DMS114 treated with DMSO at 0.1 percent for 48 hours (cell line): ENCODE results near the gene ESYT2.
"Not testable (repeated sequence)": the region's sequence is repeated elsewhere in the genome, so short reads cannot be mapped to it uniquely, and the experiment has no call there.

Experiments used
- DNase-seq: peaks from one replicate; lab custom pipeline; 2025; ENCODE audit not compliant: unreplicated experiment; lab: John Stamatoyannopoulos, UW

Gene ESYT2

DNA sequence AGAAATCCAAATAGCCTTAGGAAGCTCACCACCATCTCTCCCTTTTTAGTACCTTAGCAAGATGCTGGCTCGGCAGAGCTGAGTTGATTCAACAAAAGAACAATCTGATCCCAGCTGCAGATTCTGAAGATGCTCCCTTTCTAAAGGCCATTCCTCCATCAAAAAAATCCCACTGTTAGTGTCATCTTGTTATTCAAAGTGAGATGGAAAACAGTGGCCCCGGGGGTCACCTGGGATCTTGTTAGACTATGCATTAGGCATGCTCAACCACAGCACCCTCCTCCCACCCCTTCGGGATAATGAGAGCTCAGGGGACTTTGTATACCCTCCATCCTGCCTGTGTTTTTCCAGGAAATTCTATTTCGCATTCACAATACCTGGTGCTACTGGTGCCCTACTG, 127.1 kb downstream of the ESYT2 start:
- DNase-seq, result no peak

DNA sequence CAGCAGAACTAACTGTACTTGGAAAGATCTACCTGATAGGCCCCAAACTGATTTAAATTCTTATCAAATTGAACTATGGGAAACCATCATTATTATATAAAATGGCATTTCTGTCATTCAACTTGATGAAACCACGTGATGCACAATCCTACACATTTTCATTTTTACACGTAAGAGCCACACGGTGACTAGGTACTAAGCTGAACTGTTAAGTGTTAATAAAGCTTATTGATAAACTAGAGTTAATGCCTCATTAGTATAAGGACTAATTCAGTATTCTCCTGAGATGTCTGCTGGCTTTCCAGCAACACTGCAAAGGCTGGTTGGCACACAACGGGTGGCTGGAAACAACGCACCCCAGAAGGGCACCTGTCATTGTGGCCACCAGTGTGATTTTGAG, 129.3 kb downstream of the ESYT2 start:
- no peak for DNase-seq

DNA sequence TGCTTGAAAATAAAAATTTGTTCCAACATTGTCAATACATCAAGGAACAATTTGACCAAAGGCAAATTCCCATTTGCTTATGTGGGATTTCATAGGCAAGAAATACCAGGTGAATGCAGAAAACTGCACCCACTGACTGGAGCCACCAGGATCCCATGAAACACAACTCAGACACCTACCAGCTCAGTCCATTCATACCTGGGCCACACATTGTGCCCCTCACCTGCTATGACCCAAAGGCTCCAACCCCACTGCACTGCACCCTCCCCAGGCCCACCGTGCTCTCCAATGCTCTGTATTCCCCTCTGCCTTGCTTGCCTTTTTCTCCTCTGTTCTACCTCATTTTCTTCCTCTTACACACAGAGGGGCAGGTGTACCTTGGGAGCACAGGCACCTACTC, 130.0 kb downstream of the ESYT2 start:
- DNase-seq, result no peak

DNA sequence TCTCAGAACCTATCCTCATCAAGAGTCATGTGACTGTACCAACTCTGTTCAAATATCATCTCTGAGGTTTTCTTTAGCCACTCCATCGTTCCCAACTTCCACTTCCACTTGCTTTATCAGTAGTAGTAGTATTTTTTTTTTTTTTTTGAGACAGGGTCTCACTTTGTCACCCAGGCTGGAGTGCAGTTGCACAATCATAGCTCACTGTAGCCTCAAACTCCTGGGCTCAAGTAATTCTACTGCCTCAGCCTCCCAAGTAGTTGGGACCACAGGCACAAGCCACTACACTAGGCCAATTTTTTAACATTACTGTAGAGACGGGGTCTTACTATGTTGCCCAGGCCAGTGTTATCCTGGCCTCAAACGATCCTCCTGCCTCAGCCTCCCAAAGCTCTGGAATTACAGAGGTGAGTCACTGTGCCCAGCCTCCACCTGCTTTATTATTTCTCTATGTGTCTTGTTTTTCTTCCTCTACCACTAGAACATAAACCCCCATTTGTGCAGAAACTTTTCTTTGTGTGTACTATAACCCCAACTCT, 130.6 kb downstream of the ESYT2 start:
- no peak for DNase-seq

DNA sequence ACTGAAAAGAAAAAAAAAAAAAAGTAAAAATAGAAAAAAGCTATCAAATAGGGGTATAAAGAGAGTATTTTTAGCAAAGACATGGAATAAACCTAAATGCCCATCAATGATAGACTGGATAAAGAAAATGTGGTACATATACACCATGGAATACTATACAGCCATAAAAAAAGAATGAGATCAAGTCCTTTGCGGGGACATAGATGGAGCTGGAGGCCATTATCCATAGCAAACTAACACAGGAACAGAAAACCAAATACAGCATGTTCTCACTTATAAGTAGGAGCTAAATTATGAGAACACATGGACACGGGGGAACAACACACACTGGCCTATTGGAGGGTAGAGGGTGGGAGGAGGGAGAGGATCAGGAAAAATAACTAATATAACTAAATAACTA, 131.7 kb downstream of the ESYT2 start:
- DNase-seq, result not testable (repeated sequence)

DNA sequence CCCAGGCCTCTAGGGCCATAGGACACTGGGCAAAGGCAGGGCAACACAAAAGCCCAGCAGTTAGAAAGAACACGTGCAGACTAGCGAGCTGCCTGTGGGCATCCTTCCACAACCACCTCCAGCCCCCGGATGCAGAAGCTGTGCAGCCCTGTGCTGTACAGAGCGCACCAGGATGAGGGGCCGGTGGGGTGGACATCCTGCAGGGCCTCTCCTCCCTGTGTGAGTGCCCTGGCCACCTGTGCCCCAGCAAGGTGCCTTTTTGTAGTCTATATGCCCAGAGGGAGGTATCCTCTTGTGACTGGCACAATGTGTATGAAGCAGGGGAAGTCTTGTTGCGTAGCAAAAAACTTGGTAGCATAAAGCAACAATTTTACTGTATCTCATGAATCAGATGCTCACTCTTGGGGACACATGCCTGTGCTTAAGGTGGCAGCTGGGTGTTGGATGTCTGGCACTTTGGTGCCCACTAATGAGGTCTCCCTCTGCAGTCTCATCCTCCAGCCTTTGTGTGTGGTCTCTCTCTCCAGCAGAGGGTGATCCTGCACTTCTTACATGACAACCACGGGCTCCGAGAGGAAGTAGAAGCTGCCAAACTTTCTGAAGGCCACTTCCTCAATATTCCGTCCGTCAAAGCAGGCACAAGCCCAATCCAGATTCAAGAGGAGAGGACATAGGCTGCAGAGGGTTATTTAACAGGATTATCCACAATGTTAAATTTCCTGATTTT, 133.4 kb downstream of the ESYT2 start:
- peak; percentile 46 for DNase-seq

DNA sequence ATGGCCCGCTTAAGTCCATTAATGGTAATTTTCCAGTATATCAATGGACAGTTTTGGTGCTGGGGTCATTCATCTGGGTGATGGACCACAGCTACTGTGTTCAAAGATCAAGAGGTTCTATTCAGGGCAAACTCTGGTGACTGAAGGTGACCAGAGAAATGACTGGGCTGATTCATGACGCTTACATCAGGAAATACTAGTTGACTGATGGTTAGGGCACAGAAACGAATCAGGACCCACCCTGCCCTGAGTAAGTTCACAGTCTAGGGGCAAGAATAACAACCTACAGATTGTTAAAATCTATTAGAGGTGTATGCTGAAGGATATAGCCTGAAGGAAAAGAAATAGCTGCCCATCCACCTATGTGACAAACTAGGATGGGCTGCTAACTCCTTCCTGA, 134.3 kb downstream of the ESYT2 start:
- DNase-seq, result no peak

DNA sequence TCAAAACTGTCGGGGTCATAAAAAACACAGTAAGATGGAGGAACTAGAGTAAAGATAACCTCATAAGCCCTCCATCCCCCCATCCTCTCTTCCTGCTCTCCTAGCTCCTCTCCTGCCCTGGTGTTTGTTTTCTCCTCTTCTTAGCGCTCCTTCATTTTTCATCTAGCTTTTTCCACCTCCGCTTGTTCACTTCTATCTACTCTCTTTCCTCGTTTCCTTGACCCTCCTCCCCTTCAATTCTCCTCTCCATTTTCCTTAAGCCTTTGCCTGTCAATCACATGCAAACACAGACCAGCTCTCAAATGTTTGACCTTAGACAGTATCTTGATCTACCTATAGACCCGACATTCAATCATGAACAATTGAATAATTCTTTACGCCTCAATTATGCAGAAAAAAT, 134.7 kb downstream of the ESYT2 start:
- no peak for DNase-seq

DNA sequence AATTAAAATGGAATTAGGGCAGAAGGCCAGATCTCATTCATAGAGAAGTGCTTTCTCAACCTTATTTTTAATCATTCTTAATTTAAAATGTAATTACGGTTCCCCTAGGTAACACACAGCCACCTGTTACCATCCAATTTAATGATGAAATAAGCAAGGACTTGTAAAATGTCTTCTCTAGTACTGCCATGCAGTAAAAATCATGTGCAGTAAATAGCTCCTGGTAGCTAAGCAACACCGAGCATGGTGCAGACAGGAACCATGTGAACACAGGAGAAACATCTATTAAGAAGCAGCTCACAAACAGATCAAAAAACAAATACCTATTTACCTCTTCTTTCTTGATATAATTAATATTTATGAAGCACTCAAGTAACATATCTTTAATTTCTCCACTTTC, 139.8 kb downstream of the ESYT2 start:
- DNase-seq, result no peak

DNA sequence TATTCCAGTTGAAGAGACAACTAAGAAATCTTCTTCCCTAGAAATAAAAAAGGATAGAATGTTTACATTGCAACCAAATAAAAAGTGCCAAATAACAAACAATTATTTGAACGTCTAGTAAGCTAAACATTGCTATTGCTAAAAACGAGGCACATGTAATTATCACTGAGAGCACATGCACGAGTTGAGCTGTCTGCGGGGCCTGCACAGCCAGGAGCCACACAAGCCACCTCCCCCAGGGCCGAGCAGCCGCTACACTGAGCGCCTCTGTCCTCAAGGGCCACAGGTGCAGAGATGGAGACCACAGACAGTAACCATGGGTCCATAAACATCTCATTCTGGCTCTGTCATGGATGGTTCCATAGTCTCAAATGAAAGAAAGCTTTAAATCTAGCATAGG, 141.9 kb downstream of the ESYT2 start:
- DNase-seq, result no peak

DNA sequence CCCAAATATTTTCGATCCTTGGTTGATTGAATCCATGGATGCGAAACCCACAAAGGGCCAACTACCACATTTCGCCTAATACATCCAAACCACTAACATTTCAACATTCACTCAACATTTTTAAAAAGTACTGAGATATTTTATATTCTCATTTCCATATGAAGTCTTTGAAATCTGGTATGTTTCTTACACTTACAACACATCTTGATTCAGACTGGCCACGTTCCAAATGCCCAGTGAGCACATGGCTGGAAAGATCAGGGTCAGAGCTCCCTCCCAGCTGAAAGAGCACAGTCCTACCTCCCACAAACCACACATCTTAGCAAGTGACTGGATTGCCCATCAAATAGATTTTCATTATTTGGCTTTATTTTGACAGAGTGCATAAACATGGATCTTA, 143.6 kb downstream of the ESYT2 start:
- no peak for DNase-seq

DNA sequence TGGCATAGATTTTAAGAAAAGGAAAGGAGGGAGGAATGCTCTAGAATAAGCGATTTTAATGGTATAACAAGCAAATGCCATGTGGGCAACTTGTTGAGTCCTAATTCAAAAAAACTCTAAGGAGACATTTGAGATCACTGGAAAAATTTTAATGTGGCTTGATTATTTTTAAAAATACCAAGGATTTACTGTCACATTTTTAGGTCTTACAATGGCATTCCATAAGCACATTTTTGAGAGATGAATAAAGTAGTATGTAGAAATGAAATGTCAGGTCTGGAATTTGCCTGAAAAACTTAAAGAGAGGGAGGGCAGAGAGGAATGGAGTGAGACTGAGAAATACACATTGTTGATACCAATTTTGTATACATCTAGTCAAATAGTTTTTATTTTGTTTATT, 145.0 kb downstream of the ESYT2 start:
- DNase-seq, result no peak

DNA sequence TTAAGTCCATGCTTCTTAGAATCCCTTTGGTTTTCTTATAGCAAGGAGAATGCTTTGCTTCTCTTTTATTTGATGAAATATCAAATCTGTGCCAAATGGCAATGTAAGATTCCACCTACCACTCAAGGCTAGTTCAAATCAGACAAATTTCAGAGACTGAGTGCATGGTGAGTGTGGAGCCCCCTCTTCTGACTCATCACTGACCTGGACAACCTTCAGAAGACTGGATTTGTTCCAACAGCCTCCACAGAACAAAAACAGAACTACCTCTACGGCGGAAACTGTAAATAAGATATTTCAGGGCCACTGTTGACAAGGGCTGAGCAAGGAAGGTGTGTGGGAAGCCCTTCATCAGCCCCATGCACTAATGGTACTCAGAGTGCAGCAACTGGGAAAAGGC, 145.8 kb downstream of the ESYT2 start:
- DNase-seq, result no peak

DNA sequence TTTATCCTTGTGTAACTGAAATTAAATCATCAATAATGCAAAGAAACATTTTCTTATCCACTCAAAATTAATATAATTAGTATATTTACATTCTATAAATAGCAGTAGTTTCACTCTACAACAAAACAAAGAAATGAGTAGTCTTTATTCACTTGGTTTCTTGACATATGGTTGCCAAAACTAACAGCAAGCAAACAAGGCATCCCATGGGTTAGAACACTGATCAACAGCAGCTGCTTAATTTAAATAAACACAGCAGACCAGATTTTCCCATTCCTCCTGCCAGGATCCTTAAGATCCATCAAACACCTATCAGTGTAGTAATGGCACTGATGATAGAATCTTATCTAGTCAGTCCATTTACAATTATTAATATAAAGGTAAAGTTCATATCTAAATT, 146.9 kb downstream of the ESYT2 start:
- no peak for DNase-seq
